SK-N-SH (cell line): ENCODE data around the gene UBA5. TPM values are rescaled to one million over a fixed set of nuclear protein-coding genes. Genes with fewer than 3 reads are reported as not detected.

Experiments
- CTCF ChIA-PET: fragments of 300-600, 350-600 bp; formaldehyde crosslinking; extraction: SDS; loops from one replicate; lab custom pipeline; 2021; lab: Yijun Ruan, JAX
- POLR2A ChIA-PET: fragments of 350-600 bp; sonication (Branson Sonifier 250); formaldehyde crosslinking; extraction: SDS; loops from one replicate; lab custom pipeline; 2020; ENCODE audit warnings: antibody characterized with exemption, inconsistent platforms; lab: Yijun Ruan, JAX
- DNase-seq: peaks from one replicate; pipeline ENCODE4 v3.0.0; 2012
- H2AFZ ChIP-seq: fragments of 200-600 bp; sonication (generic); 2 replicates; pipeline ENCODE4 v1.8.1; 2016; ENCODE audit warnings: antibody characterized with exemption, mild to moderate bottlenecking, low read depth
- H3F3A ChIP-seq: fragments of 200-600 bp; sonication (generic); replicated peaks from 2 replicates; pipeline ENCODE3; 2016; ENCODE audit warnings: antibody characterized with exemption, mild to moderate bottlenecking; ENCODE audit not compliant: insufficient read depth
- H3K27ac ChIP-seq, 2 experiments: fragments of 200-500 bp in 1 of 2; fragments of 200-600 bp in 1 of 2; sonication (Bioruptor generic) in 1 of 2; sonication (generic), shearing (Covaris generic) in 1 of 2; 2 replicates each; pipeline versions ENCODE4 v1.5.1 to v1.6.1; 2014 to 2016; ENCODE audit warnings: low read depth in 2 of 2, inconsistent platforms in 1 of 2, low read length in 1 of 2, mild to moderate bottlenecking in 1 of 2, mixed read lengths in 1 of 2
- H3K27me3 ChIP-seq: fragments of 200-600 bp; sonication (generic), shearing (Covaris generic); 2 replicates; pipeline ENCODE4 v1.6.1; 2016; ENCODE audit warnings: mixed run types; ENCODE audit not compliant: insufficient read depth
- H3K36me3 ChIP-seq, 2 experiments: fragments of 200-500 bp in 1 of 2; fragments of 200-600 bp in 1 of 2; sonication (Bioruptor generic) in 1 of 2; sonication (generic) in 1 of 2; replicated peaks in 1 of 2; 2 replicates each; pipeline versions ENCODE3 to v1.5.1; 2014 to 2016; ENCODE audit warnings: low read length in 1 of 2, mild to moderate bottlenecking in 1 of 2; ENCODE audit not compliant: insufficient read depth in 2 of 2, control insufficient read depth in 1 of 2
- H3K4me1 ChIP-seq, 2 experiments: fragments of 200-500 bp in 1 of 2; fragments of 200-600 bp in 1 of 2; sonication (Bioruptor generic) in 1 of 2; sonication (generic), shearing (Covaris generic) in 1 of 2; 2 replicates each; pipeline versions ENCODE4 v1.5.1 to v1.6.1; 2014 to 2016; ENCODE audit warnings: low read depth in 1 of 2, low read length in 1 of 2, mixed run types in 1 of 2; ENCODE audit not compliant: insufficient read depth in 2 of 2, control insufficient read depth in 1 of 2
- H3K4me2 ChIP-seq: fragments of 200-600 bp; sonication (generic), shearing (Covaris generic); 2 replicates; pipeline ENCODE4 v1.6.1; 2017; ENCODE audit warnings: mixed run types
- H3K4me3 ChIP-seq, 2 experiments: fragments of 200-500 bp in 1 of 2; fragments of 200-600 bp in 1 of 2; sonication (Bioruptor generic) in 1 of 2; sonication (generic), shearing (Covaris generic) in 1 of 2; 2 replicates each; pipeline versions ENCODE4 v1.5.1 to v1.8.1; 2014 to 2016; ENCODE audit warnings: low read depth in 2 of 2, inconsistent platforms in 1 of 2, low read length in 1 of 2, mild to moderate bottlenecking in 1 of 2, mixed read lengths in 1 of 2, moderate library complexity in 1 of 2
- H3K79me2 ChIP-seq: fragments of 200-600 bp; sonication (generic); 2 replicates; pipeline ENCODE4 v1.8.1; 2017; ENCODE audit warnings: mild to moderate bottlenecking; ENCODE audit not compliant: insufficient read depth
- H3K9ac ChIP-seq: fragments of 200-600 bp; sonication (generic); 2 replicates; pipeline ENCODE4 v1.6.1; 2017; ENCODE audit warnings: mixed run types
- H3K9me2 ChIP-seq: fragments of 200-600 bp; sonication (generic); 2 replicates; pipeline ENCODE4 v1.6.1; 2017; ENCODE audit warnings: mixed run types
- H3K9me3 ChIP-seq: fragments of 200-600 bp; sonication (generic); 2 replicates; pipeline ENCODE4 v1.6.1; 2017; ENCODE audit warnings: mixed run types, mild to moderate bottlenecking, moderate library complexity
- H4K20me1 ChIP-seq: fragments of 200-600 bp; sonication (generic); 2 replicates; pipeline ENCODE4 v1.6.1; 2017; ENCODE audit warnings: mild to moderate bottlenecking, mixed run types; ENCODE audit not compliant: insufficient read depth
- CTCF ChIP-seq: fragments of 200-600 bp; sonication (generic); IDR thresholded peaks from 2 replicates; pipeline ENCODE4 v1.6.1; 2017; ENCODE audit warnings: antibody characterized with exemption, mild to moderate bottlenecking, moderate library complexity
- FOXJ3 ChIP-seq: sonication (generic); formaldehyde crosslinking; IDR thresholded peaks from 2 replicates; pipeline ENCODE4 v1.5.1; 2020; ENCODE audit warnings: mild to moderate bottlenecking, missing genetic modification reagents
- RAD21 ChIP-seq: IDR thresholded peaks from 2 replicates; pipeline ENCODE4 v1.6.1; 2012; ENCODE audit warnings: mild to moderate bottlenecking, low read length
- SMC3 ChIP-seq: IDR thresholded peaks from 2 replicates; pipeline ENCODE4 v1.6.1; 2012; ENCODE audit warnings: low read depth, low read length, improper control_type of control experiment
- WGBS: methylation state at CpG from one replicate; pipeline ENCODE4 v1.1.6; 2017; ENCODE audit warnings: low lambda C conversion rate; 5-methylcytosine and 5-hydroxymethylcytosine counted together
- polyA plus RNA-seq, 3 experiments: library from polyadenylated mRNA; depleted of rRNA; stranded (reverse); fragments of >200 nt; gene quantifications; 2 replicates each; pipeline ENCODE4 v1.2.3, GENCODE V29; 2012

The UBA5 gene
- polyA plus RNA-seq, 1 of the 3 experiments (the other 2 are of a cell fraction) = 38.3 TPM

- no peaks in the 10 kb centered on the region; the same call in 1 of the 2 replicates for H4K20me1 ChIP-seq
- peaks cover 0 to 4% of the 10 kb centered on the region in 2 experiments; a peak in 3 of 4 replicates for H3K4me1 ChIP-seq
- peak; percentile 19 for DNase-seq
- no peak overlapping the region for H3K4me2 ChIP-seq
- no peaks in the 10 kb centered on the region for H3K36me3 ChIP-seq
- H3K4me3 ChIP-seq = no peak overlapping the region
- CTCF ChIA-PET = interaction anchor here (0.6 to 5.8 kb wide), 60 partner anchors 9 to 1497 kb away, joined by 3 to 84 read pairs (median 4); partner anchors contain the start of gene BFSP2
- POLR2A ChIA-PET = no interaction called here
- H2AFZ ChIP-seq = no peak overlapping the region
- TF ChIP-seq SMC3 (peak; percentile 28; the same call in 1 of the 2 replicates), RAD21 (peak; percentile 79), FOXJ3 (no peak), CTCF (peak; percentile 91)
- H3K27ac ChIP-seq = no peak overlapping the region
- no peaks in the 10 kb centered on the region for H3K9me2 ChIP-seq
- peaks cover 7% of the 10 kb centered on the region for H3F3A ChIP-seq
- no peaks in the 10 kb centered on the region for H3K9me3 ChIP-seq
- 4% methylated on average over 2 of the region's 2 CpGs for WGBS
- H3K27me3 ChIP-seq = no peaks in the 10 kb centered on the region
- H3K9ac ChIP-seq = no peak overlapping the region
- H3K79me2 ChIP-seq = peaks cover 6% of the 10 kb centered on the region
Measured at GRCh38 chr3:132726341-132726823, 66.3 kb downstream of the UBA5 start.

Other genes starting within 250 kb of the UBA5 start
- 10.8 and 17.3 TPM in 2 replicates for gene DNAJC13, start 242.8 kb upstream of the UBA5 start, polyA plus RNA-seq (2012; rRNA removed)
- 0.10 and 0.37 TPM in 2 replicates for gene ACKR4, start 63.1 kb upstream of the UBA5 start, polyA plus RNA-seq (2012; rRNA removed)
- 16.3 and 29.2 TPM in 2 replicates for gene ACAD11, start 520 bp upstream of the UBA5 start, polyA plus RNA-seq (2012; rRNA removed)
- gene NPHP3, start 62.1 kb downstream of the UBA5 start, polyA plus RNA-seq (2012; rRNA removed) = 19.0 and 27.4 TPM in 2 replicates